ENCODE results near the gene ZBTB39. TPM values are rescaled to one million over a fixed set of nuclear protein-coding genes. Genes with fewer than 3 reads are reported as not detected.
"Not testable (repeated sequence)": the region's sequence is repeated elsewhere in the genome, so short reads cannot be mapped to it uniquely, and the experiment has no call there.

ZBTB39 gene
- total RNA-seq (8.6 TPM), polyA plus RNA-seq (1 to 10 TPM; 1.5 to 1.8 (median 1.7) TPM)

- peak within 1 kb of the TSS; percentile 71 for H3K4me3 ChIP-seq (ENCODE audit: low read depth, low read length)
- H3K9me3 ChIP-seq (ENCODE audit: control insufficient read depth in 2 of 2, low read length in 2 of 2) = no peaks in the 10 kb centered on the region
- Mint-ChIP-seq H3K9me3 (no peaks in the 10 kb centered on the region), H3K27me3 (peaks cover 4% of the 10 kb centered on the region), H3K4me1 (peaks cover 17 to 70% (median 24%) of the 10 kb centered on the region in 4 donors), H3K4me3 (peak within 1 kb of the TSS; percentile 93 to 98 (median 96)), H3K27ac (peak within 1 kb of the TSS; percentile 85 to 96 (median 95)), H3K36me3 (peaks cover 25% of the 10 kb centered on the region)
- DNase-seq (peak; percentile 54 to 66 (median 63)), ATAC-seq (ENCODE audit: low read depth in 2 of 2) (peak; percentile 84 to 87)
- H3K27me3 ChIP-seq (ENCODE audit: control insufficient read depth, insufficient read depth, low read length) = no peaks in the 10 kb centered on the region
- H3K4me1 ChIP-seq (ENCODE audit: control insufficient read depth, insufficient read depth, low read length, poor library complexity, severe bottlenecking) = peaks cover 27% of the 10 kb centered on the region
- peaks cover 24% of the 10 kb centered on the region for H3K36me3 ChIP-seq (ENCODE audit: control insufficient read depth, insufficient read depth, low read length)
- peak within 1 kb of the TSS; percentile 56 for H3K27ac ChIP-seq (ENCODE audit: insufficient read depth, low read length, poor library complexity, severe bottlenecking)
Observed at GRCh38 chr12:57005980-57006808, at the start of gene ZBTB39. Gene ZBTB39 (minus strand): TSS chr12:57006546. CDS start chr12:57004917, 1,629 bp downstream.

GRCh38 chr12:57055824-57056223 lies 49.5 kb upstream of the ZBTB39 start:
- Mint-ChIP-seq H3K27me3 (no peaks in the 10 kb centered on the region), H3K9me3 (no peaks in the 10 kb centered on the region), H3K4me3 (no peak overlapping the region), H3K36me3 (peaks cover 23% of the 10 kb centered on the region), H3K4me1 (peaks cover 0 to 5% (median 3%) of the 10 kb centered on the region in 4 donors), H3K27ac (no peak overlapping the region)
- no peaks in the 10 kb centered on the region for H3K4me1 ChIP-seq (ENCODE audit: control insufficient read depth, insufficient read depth, low read length, poor library complexity, severe bottlenecking)
- H3K9me3 ChIP-seq (ENCODE audit: control insufficient read depth in 2 of 2, low read length in 2 of 2) = no peaks in the 10 kb centered on the region
- no peak for DNase-seq
- H3K27ac ChIP-seq (ENCODE audit: insufficient read depth, low read length, poor library complexity, severe bottlenecking) = no peak overlapping the region
- H3K4me3 ChIP-seq (ENCODE audit: low read depth, low read length) = no peak overlapping the region
- peaks cover 32% of the 10 kb centered on the region for H3K36me3 ChIP-seq (ENCODE audit: control insufficient read depth, insufficient read depth, low read length)
- no peak for ATAC-seq (ENCODE audit: low read depth in 2 of 2)
- no peaks in the 10 kb centered on the region for H3K27me3 ChIP-seq (ENCODE audit: control insufficient read depth, insufficient read depth, low read length)

- H3K9me3 Mint-ChIP-seq; DNase-seq; H3K27ac ChIP-seq (ENCODE audit: insufficient read depth, low read length, poor library complexity, severe bottlenecking); ATAC-seq (ENCODE audit: low read depth in 2 of 2); H3K4me3 Mint-ChIP-seq; H3K27me3 ChIP-seq (ENCODE audit: control insufficient read depth, insufficient read depth, low read length); H3K4me1 ChIP-seq (ENCODE audit: control insufficient read depth, insufficient read depth, low read length, poor library complexity, severe bottlenecking); H3K27me3 Mint-ChIP-seq; H3K9me3 ChIP-seq (ENCODE audit: control insufficient read depth in 2 of 2, low read length in 2 of 2); H3K4me3 ChIP-seq (ENCODE audit: low read depth, low read length); H3K4me1 Mint-ChIP-seq: not testable (repeated sequence)
- H3K36me3 Mint-ChIP-seq = peaks cover 17% of the 10 kb centered on the region
- H3K27ac Mint-ChIP-seq = peak overlapping the region in 2 of 3 donors; percentile 26 to 64
- H3K36me3 ChIP-seq (ENCODE audit: control insufficient read depth, insufficient read depth, low read length) = peaks cover 20% of the 10 kb centered on the region
Observed at GRCh38 chr12:57053901-57054300, 47.6 kb upstream of the ZBTB39 start.

GRCh38 chr12:57053146-57053545 lies 46.8 kb upstream of the ZBTB39 start:
- not testable (repeated sequence) for H3K4me1 Mint-ChIP-seq; ATAC-seq (ENCODE audit: low read depth in 2 of 2); H3K4me3 ChIP-seq (ENCODE audit: low read depth, low read length); H3K27ac ChIP-seq (ENCODE audit: insufficient read depth, low read length, poor library complexity, severe bottlenecking); H3K9me3 ChIP-seq (ENCODE audit: control insufficient read depth in 2 of 2, low read length in 2 of 2); DNase-seq; H3K27me3 Mint-ChIP-seq; H3K9me3 Mint-ChIP-seq; H3K4me1 ChIP-seq (ENCODE audit: control insufficient read depth, insufficient read depth, low read length, poor library complexity, severe bottlenecking); H3K27me3 ChIP-seq (ENCODE audit: control insufficient read depth, insufficient read depth, low read length); H3K27ac Mint-ChIP-seq
- Mint-ChIP-seq H3K36me3 (peaks cover 11% of the 10 kb centered on the region), H3K4me3 (peak overlapping the region in 1 of 4 donors; percentile 13)
- H3K36me3 ChIP-seq (ENCODE audit: control insufficient read depth, insufficient read depth, low read length) = peaks cover 12% of the 10 kb centered on the region

GRCh38 chr12:57051011-57051410 lies 44.7 kb upstream of the ZBTB39 start:
- H3K9me3 ChIP-seq (ENCODE audit: control insufficient read depth in 2 of 2, low read length in 2 of 2) = no peaks in the 10 kb centered on the region
- H3K36me3 Mint-ChIP-seq = no peaks in the 10 kb centered on the region
- no peaks in the 10 kb centered on the region for H3K27me3 ChIP-seq (ENCODE audit: control insufficient read depth, insufficient read depth, low read length)
- H3K4me1 Mint-ChIP-seq = peaks cover 9 to 26% (median 10%) of the 10 kb centered on the region in 4 donors
- ATAC-seq (ENCODE audit: low read depth in 2 of 2) = no peak
- H3K36me3 ChIP-seq (ENCODE audit: control insufficient read depth, insufficient read depth, low read length) = no peaks in the 10 kb centered on the region
- H3K4me3 ChIP-seq (ENCODE audit: low read depth, low read length) = no peak overlapping the region
- no peak overlapping the region for H3K27ac ChIP-seq (ENCODE audit: insufficient read depth, low read length, poor library complexity, severe bottlenecking)
- DNase-seq = no peak
- H3K4me3 Mint-ChIP-seq = no peak overlapping the region
- peak overlapping the region in 1 of 3 donors; percentile 34 for H3K27ac Mint-ChIP-seq
- no peaks in the 10 kb centered on the region for H3K9me3 Mint-ChIP-seq
- peaks cover 4% of the 10 kb centered on the region for H3K27me3 Mint-ChIP-seq
- peaks cover 9% of the 10 kb centered on the region for H3K4me1 ChIP-seq (ENCODE audit: control insufficient read depth, insufficient read depth, low read length, poor library complexity, severe bottlenecking)

GRCh38 chr12:57049890-57050289 lies 43.5 kb upstream of the ZBTB39 start, which contains the start of gene MYO1A:
Gene MYO1A (minus strand): TSS chr12:57050129. CDS start chr12:57048323, 1,806 bp downstream.
- Mint-ChIP-seq H3K9me3 (no peaks in the 10 kb centered on the region), H3K27me3 (peaks cover 11% of the 10 kb centered on the region), H3K4me3 (peak within 1 kb of the TSS in 1 of 4 donors; percentile 15), H3K36me3 (no peaks in the 10 kb centered on the region), H3K4me1 (peaks cover 6 to 29% (median 10%) of the 10 kb centered on the region in 4 donors), H3K27ac (peak within 1 kb of the TSS in 2 of 3 donors; percentile 18 to 34)
- DNase-seq (no peak), ATAC-seq (ENCODE audit: low read depth in 2 of 2) (no peak)
- H3K9me3 ChIP-seq (ENCODE audit: control insufficient read depth in 2 of 2, low read length in 2 of 2) = no peaks in the 10 kb centered on the region
- H3K27me3 ChIP-seq (ENCODE audit: control insufficient read depth, insufficient read depth, low read length) = no peaks in the 10 kb centered on the region
- H3K36me3 ChIP-seq (ENCODE audit: control insufficient read depth, insufficient read depth, low read length) = no peaks in the 10 kb centered on the region
- H3K4me1 ChIP-seq (ENCODE audit: control insufficient read depth, insufficient read depth, low read length, poor library complexity, severe bottlenecking) = peaks cover 9% of the 10 kb centered on the region
- H3K4me3 ChIP-seq (ENCODE audit: low read depth, low read length) = no peak within 1 kb of the TSS
- H3K27ac ChIP-seq (ENCODE audit: insufficient read depth, low read length, poor library complexity, severe bottlenecking) = no peak within 1 kb of the TSS

GRCh38 chr12:57049119-57049446 lies 42.7 kb upstream of the ZBTB39 start:
- Histone ChIP-seq H3K36me3 (ENCODE audit: control insufficient read depth, insufficient read depth, low read length) (no peaks in the 10 kb centered on the region), H3K27ac (ENCODE audit: insufficient read depth, low read length, poor library complexity, severe bottlenecking) (no peak overlapping the region), H3K9me3 (ENCODE audit: control insufficient read depth in 2 of 2, low read length in 2 of 2) (no peaks in the 10 kb centered on the region), H3K4me3 (ENCODE audit: low read depth, low read length) (no peak overlapping the region), H3K4me1 (ENCODE audit: control insufficient read depth, insufficient read depth, low read length, poor library complexity, severe bottlenecking) (peaks cover 9% of the 10 kb centered on the region), H3K27me3 (ENCODE audit: control insufficient read depth, insufficient read depth, low read length) (no peaks in the 10 kb centered on the region)
- Mint-ChIP-seq H3K27ac (peak overlapping the region in 1 of 3 donors; percentile 18), H3K36me3 (no peaks in the 10 kb centered on the region), H3K9me3 (no peaks in the 10 kb centered on the region), H3K27me3 (peaks cover 11% of the 10 kb centered on the region), H3K4me1 (peaks cover 6 to 29% (median 10%) of the 10 kb centered on the region in 4 donors), H3K4me3 (peak overlapping the region in 1 of 4 donors; percentile 15)
- ATAC-seq (ENCODE audit: low read depth in 2 of 2) (no peak), DNase-seq (no peak)
